Anterior cingulate cortex (tissue), 58 donors: ENCODE measurements around the gene RAB7A.

Experiments used
- DNase-seq, 58 donors: peaks; one replicate each; lab custom pipeline; 2025; lab: John Stamatoyannopoulos, UW

Gene RAB7A

DNA sequence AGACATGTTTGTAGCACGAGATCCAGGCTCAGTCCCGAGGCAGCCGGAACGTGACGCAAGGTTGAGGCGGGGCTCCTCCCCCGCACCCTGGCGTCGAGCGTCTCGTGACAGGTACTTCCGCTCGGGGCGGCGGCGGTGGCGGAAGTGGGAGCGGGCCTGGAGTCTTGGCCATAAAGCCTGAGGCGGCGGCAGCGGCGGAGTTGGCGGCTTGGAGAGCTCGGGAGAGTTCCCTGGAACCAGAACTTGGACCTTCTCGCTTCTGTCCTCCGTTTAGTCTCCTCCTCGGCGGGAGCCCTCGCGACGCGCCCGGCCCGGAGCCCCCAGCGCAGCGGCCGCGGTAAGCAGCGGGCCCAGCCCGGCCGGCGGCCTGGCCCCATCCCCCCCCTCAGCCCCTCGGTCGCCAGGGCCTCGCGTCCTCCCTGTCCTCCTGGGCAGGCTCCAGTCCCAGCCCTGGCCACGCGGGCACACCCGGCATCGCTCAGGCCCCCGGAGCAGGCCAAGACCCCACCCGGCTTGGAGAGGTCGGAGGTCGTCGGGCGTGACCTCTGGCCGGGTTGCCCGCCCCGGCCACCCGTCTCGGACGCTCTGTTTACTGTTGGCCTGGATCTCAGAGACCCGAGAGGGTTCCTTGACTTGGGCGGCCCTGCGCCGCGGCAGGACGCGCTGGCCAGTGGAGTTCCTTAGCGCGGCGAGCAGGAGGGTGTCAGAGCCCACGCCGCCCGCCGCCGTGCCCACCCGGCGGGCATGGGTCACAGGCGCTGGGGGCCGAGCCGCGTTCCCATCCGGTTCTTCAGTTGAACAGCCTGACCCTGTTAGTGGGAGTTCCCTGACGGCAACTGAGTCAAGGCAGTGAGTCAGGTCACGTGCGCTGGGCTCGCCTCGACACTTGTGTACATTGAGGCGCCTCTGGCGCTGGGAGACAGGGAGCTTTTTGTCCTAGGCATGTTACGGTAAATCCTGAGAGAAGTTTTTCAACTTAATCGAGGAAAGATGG, at the start of gene RAB7A:
RAB7A (plus strand) TSS at position 161 of the 994 bp plus-strand sequence. CDS start 69,185 bp downstream, outside the sequence.
- peak; percentile 77 to 99 (median 97) for DNase-seq

DNA sequence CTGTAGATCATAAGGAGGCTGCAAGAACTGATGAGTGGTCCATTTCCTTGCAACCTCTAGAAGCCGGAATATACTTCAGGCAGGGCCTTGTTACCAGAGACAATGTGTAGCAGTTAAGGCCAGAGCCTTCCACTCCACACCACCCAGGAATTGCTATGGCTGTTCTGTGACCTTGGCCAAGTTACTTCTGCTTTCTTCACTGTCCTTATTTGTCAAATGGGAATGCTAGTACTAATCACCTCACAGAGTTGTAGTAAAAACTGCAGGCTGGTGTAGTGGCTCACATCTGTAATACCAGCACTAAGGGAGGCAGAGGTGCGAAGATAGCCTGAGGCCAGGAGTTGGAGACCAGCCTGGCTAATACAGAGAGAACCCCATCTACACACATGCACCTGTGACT, 46.6 kb upstream of the RAB7A start:
- DNase-seq: no peak

DNA sequence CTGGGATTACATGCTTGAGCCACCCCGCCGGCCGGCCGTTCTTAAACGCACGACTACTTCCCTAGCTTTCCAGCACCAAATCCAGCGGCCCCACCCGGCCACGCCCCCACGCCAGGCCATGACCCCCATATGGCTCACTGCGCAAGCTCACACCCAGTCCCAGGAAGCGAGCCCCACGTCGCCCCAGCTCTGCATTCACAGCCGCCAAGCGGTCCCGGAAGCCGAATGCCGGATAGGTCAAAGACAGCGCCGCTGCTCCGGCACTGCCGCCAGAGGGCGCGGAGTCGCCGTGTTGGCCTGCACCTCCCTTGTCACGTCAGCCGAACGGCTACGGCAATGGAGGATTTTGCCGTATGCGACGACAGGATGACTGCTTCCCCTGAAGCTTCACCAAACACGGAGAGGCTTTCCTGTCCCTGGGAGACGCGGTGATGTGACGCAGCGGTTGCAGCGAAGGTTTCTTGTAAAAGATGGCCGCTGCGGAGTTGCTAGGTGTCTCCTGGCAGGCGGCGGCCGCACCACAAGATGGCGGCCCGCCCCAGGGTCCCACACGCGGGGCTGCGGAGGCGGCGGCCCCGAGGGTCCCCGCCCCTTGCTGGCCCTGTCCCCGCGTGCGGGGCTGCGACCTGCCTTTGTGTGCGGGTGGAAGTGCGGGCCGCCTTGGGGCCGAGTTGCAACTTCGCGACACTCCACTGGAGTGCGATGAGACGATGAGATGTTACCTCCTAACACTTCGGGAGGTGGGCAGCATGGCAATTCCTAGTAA, 45.2 kb upstream of the RAB7A start:
- peak; percentile 83 to 100 (median 97) for DNase-seq

DNA sequence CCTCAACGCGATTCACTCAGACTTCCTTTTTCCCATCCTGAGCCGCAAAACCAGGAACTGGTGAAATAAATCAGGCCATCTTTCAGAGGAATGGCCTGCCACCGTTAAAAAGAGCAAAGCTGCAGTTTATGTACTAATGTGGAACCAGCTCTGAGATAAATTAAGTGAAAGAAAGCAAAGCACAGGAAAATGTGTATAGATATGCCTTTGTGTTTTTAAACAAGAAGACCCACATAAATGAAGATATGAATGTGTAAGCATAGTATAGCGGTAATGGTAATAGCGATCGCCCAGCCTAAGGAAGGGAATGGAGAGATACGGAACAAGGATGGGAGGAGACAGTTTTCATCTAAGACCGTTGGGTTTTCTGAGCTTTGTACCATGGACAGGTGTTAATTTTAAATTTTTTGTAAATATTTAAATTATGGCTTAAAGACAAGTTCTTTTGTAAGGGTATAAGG, 44.6 kb upstream of the RAB7A start:
- no peak for DNase-seq

DNA sequence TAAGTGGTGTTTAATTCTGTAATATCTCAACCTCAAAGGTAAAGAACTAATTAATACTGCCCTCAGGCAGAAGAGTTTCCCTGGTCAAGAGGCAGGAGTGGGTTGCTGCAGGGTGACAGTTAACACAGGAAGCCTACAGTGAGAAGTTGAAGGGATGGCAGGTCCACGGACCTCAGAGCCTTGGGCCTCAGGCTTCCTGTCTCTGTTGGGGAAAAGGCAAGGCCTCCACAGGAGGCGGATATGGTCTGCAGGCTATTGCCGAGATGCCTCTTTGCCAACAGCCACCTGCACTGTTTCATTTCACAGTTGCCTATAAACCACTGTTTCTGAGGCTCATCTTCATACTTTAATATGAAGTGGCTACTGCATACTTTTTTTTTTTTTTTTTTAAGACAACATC, 42.0 kb upstream of the RAB7A start:
- no peak for DNase-seq

DNA sequence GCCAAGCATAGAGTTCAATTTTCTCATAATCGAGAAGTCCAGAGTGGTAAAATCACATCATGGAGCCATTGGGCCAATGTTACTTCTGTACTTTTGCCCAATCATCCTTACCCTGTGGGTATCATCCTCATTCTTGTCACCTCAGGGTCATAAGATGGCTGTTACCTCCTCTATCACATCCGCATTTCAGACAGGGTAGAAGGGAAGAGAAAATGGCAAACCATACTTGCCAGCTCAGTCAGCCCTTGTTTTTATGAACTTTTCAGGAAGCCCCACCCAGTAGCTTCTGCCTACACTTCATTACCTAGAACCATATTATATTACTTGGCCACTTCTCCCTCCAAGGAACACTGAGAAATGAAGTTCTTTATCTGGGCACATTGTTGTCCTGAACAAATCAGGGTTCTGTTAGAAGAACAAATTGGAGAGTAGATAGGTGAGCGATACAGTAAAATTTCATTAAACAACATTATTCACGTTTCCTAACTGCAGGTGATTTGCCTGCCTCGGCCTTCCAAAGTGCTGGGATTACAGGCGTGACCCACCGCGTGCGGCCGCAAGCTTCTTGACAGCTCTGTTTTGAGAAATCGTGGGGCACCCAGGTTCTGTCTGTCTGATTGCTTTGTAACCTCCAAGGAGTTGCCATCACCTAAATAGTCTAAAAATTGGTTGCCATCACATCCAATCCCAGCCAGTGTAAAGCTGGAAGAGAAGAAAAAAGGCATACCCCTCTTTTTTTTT, 40.8 kb upstream of the RAB7A start:
- no peak for DNase-seq

DNA sequence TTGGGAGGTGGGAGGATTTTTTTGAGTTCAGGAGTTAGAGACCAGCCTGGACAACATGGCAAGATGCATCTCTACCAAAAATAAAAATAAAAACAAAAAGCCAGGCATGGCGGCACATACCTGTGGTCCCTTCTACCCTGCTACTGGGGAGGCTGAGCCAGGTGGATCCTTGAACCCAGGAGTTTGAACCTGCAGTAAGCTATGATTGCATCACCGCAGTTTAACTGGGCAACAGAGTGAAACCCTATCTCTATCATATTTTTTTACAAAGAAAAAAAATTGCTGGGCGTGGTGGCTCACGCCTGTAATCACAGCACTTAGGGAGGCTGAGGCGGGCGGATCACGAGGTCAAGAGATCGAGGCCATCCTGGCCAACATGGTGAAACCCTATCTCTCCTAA, 39.5 kb upstream of the RAB7A start:
- DNase-seq: no peak

DNA sequence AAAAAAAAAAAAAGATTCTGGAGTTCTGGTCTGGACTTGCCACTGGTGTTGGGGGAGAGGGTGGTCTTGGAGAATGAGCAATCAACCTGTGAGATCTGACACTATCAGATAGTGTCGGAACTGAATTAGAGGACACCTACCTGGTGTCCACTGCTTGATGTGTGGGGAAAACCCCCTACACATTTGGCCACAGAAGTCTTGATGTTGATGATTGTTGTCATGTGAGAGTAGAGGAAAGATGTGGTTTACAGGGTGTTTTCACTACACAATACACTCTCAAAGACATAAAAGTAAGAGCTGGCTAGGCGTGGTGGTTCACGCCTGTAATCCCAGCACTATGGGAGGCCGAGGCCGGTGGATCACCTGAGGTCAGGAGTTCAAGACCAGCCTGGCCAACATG, 36.9 kb upstream of the RAB7A start:
- no peak for DNase-seq

DNA sequence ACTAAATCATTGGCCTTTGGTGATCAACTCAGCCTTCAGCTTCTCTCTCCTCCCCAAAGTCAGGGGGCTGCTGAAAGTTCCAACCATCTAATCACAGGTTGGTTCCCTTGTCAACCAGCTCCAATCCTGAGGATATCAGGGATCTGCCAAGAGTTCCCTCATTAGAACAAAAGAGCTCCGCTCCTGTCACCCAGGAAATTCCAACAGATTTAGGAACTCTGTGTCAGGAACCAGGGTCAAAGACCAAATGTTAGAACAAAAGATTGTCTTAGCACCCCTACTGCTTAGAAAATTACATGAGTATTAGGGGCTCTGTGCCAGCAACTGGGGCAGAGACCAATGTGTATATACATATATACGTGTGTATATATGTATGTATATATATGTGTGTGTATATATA, 32.3 kb upstream of the RAB7A start:
- no peak for DNase-seq

DNA sequence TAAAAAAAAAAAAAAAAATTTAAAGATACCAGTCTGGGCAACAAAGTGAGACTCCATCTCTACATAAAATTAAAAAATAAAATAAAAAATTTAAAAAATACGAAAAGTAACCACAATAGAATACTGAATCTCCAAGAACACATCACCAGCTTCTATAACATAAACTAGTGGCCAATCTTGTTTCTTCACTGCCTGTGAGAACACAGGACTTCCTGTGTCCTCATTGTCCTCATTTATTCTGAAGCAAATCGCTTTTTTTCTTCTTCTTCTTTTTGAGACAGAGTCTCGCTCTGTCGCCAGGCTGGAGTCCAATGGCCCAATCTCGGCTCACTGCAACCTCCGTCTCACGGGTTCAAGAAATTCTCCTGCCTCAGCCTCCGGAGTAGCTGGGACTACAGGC, 28.6 kb upstream of the RAB7A start:
- no peak for DNase-seq

DNA sequence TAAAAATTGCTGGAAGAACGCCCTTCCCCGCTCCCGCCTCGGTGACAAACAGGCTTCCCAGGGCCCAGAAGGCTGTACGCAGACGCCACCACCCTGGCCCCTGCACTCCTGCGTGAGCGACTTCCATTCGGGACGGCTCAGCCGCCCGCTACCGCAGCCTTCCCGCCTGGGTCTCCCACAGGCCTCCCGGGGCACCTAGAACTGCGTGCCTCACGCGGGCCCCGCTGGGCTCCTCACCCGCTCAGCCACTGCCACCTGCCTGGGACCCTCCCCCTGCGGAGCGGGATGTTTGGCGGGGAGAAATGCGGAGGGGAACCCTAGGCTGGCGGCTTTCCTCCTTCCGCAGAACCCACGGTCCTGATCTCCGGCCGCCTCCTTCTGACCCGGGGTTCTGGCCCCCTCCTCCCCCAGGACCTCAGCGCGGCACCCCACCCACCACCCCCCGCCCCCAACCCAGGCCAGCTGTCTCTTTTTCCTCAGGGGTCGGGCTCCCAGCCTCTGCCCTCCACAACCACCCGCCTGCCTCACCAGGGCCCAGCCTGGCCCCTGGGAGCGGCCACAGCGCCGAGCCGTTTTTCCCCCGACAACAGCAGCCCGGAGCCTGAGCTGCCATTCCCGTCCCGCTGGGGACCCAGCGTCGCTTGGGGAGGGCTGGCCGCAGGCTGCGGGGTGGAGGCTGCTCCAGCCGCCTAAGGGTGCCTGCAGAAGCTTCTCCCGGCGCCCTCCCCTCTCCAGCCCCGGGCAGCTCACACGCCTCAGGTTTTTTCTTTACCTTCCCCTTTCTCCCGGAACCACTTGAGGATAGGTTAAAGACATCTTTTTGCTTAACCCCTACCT, 27.6 kb upstream of the RAB7A start:
- DNase-seq: peak in 45 of 58 donors; percentile 3 to 59 (median 35)

DNA sequence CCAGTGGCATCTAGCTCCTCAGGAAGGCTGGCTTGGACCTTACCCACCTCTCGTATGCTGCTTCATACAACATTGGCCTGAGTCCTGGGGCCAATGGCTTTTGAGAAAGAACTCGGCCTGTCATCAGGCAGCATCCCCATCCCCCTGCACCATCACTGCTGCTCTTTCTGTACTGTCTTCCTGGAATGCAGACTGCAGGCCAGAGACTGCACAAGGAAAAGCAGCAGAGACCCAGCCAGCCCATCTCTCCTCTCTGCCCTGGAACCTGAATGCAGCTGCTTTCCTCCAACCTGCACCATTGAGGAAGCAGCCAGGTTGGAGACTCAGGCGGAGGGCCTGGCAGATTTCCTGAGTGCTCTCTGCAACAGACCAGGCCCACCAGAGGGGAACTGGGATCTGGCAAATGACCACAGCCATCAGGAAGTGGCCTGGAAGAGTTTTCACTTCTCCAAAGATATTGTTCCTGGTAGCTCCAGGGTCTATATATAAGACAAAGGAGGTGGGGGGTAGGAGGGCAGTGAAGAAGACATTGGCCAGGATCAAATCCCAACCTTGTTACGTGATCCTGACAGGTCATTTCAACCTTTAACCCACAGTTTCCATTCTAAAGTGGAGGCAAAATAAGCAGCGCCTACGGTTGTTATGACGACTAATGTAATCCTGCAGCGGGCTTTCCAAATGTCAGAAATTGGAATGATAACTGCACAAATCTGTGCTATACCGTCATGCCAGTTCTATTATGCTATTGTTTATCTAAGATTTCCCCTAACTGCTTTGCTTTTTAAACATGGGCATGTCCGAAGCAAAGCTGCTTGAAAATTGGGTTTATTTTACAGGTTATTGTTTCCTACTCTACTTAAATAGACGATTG, 24.4 kb upstream of the RAB7A start:
- DNase-seq: peak in 4 of 58 donors; percentile 2 to 5 (median 3)

DNA sequence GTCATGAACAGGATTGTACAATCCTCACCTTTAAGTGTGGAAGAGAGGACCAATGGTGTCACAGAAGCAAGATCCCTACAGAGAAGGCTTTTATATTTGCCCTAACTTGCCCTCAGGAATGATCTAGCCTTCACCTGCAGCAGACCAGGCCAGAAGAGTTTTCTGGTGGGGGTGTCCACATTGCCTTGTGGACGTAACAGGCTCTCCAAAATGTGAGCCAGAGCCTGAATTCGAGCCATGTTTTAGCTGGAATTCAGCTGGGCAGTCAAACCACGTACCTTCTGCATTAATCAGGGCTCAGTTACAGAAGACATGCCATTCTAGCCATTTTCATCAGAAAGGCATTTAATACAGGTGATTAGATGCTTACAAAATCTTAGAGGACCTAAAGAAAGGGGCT, 23.6 kb upstream of the RAB7A start:
- DNase-seq: no peak

DNA sequence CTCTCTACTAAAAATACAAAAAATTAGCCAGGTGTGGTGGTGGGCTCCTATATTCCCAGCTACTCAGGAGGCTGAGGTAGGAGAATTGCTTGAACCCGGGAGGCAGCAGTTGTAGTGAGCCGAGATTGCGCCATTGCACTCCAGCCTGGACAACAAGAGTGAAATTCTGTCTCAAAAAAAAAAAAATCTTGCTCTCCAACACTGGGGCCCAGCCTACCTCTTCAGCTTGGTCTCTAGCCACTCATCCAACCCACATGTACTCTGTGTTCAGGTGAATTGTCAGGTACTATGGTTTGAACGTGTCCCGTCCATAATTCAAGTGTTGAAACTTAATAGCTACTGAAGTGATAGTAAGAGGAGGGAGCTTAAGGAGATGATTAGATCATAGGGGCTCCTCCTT, 22.4 kb upstream of the RAB7A start:
- no peak for DNase-seq

DNA sequence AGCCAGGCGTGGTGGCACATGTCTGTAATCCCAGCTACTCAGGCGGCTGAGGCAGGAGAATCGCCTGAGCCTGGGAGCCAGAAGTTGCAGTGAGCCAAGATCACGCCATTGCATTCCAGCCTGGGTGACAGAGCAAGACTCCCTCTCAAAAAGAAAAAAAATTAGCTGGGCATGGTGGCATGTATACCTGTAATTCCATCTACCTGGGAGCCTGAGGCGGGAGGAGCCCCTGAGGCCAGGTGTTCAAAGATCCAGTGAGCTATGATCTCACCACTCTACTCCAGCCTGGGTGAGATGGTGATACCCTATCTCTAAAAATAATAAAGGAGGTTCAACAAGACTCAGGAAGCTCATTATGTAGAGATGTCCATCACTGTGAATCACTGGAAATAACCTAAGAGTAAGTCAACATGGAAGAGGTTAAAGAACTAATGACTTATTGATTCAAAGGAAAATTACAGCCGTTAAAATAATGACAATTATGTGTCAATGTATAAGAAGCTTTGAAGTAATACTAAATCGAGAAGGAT, 19.8 kb upstream of the RAB7A start:
- no peak for DNase-seq

DNA sequence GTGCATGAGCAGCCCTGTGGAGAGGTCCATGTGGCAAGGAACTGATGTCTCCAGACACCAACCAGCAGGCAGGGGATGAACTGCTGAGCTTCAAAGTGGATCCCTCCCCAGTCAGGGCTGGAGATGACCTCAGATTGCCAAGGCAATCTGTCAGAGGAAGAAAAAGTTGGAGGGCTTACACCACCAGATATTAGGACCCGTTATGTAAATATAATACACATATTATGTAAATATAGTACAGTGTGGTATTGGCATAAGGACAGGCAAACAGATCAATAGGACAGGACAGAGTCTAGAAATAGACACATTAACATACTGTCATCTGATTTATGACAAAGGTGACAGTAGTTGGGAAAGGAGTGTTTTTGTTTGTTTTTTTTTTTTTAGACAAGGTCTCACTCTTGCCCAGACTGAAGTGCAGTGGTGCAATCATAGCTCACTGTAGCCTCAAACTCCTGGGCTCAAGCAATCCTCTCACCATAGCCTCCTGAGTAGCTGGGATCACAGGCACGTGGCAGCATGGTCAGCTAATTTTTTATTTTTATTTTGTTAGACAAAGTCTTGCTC, 18.0 kb upstream of the RAB7A start:
- no peak for DNase-seq

DNA sequence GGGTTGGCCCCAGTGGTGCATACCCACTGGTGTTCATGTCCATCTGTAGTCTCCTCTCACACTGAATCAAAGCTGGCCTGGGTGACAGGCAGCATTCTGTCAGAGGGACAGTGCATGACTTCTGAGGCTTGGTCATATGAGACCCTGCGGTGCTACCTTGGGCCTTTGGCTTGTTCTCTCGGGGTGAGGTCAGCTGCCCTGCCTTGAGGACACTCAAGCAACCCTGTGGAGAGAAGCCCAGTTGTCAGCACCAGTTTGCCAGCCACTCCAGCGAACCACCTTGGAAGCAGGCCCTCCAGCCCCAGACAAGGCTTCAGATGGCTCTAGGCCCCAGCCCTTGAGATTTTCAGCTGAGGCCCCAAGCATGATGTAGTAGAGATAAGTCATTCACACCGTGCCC, 16.9 kb upstream of the RAB7A start:
- DNase-seq: no peak
